ENCODE data around the gene ASXL1.
A peak's percentile ranks its signal among the peaks of the same experiment; 100 is the strongest.

Gene ASXL1

GRCh38 chr20:32466739-32467505 lies 108.8 kb downstream of the ASXL1 start:
- no peak overlapping the region for H2AK5ac ChIP-seq (ENCODE audit: low read length)
- H3K9ac ChIP-seq (ENCODE audit: low read length) = no peak overlapping the region
- no peak overlapping the region for H2BK12ac ChIP-seq (ENCODE audit: low read length)
- no peak overlapping the region for H3K4me3 ChIP-seq (ENCODE audit: low read depth, low read length)
- H3K9me3 ChIP-seq (ENCODE audit: insufficient read depth, low read depth, low read length) = no peaks in the 10 kb centered on the region
- no CpG with 5 or more reads among the region's 16 CpGs for WGBS (ENCODE audit: extremely low coverage, insufficient coverage, insufficient read length)
- no peak overlapping the region for H4K12ac ChIP-seq (ENCODE audit: low read depth, low read length)
- H3K27me3 ChIP-seq (ENCODE audit: insufficient read depth, low read length) = no peaks in the 10 kb centered on the region
- H3K14ac ChIP-seq (ENCODE audit: low read length) = no peak overlapping the region
- H3K18ac ChIP-seq (ENCODE audit: low read length) = peak overlapping the region; percentile 41
- peaks cover 62 to 75% of the 10 kb centered on the region in 2 experiments for H3K36me3 ChIP-seq (ENCODE audit: control insufficient read depth in 1 of 2, insufficient read depth in 2 of 2, low read length in 2 of 2)
- peaks cover 13 to 24% of the 10 kb centered on the region in 2 experiments for H3K4me1 ChIP-seq (ENCODE audit: control insufficient read depth in 1 of 2, insufficient read depth in 2 of 2, low read length in 2 of 2)
- no peak overlapping the region for H4K8ac ChIP-seq (ENCODE audit: low read depth, low read length)
- no peak overlapping the region for H2BK5ac ChIP-seq (ENCODE audit: low read depth, low read length, poor library complexity)
- H3K4me2 ChIP-seq (ENCODE audit: low read length) = no peak overlapping the region
- no peak overlapping the region for H4K91ac ChIP-seq (ENCODE audit: low read depth, low read length)
- H2BK120ac ChIP-seq (ENCODE audit: insufficient read depth, low read length, poor library complexity) = no peak overlapping the region
- no peak overlapping the region for H2AFZ ChIP-seq (ENCODE audit: insufficient read depth, low read length, poor library complexity)
- peaks cover 3% of the 10 kb centered on the region for H3K79me1 ChIP-seq (ENCODE audit: low read length)
- no peak overlapping the region for H3K27ac ChIP-seq (ENCODE audit: low read depth, low read length)
- H3K23ac ChIP-seq (ENCODE audit: low read length) = no peak overlapping the region
- DNase-seq = no peak
- no peaks in the 10 kb centered on the region for H3K79me2 ChIP-seq (ENCODE audit: control insufficient read depth, insufficient read depth, low read length, poor library complexity)
- H3K4ac ChIP-seq (ENCODE audit: low read depth, low read length) = no peak overlapping the region

GRCh38 chr20:32467506-32468312 lies 109.6 kb downstream of the ASXL1 start:
- H4K12ac ChIP-seq (ENCODE audit: low read depth, low read length) = no peak overlapping the region
- no CpG with 5 or more reads among the region's 12 CpGs for WGBS (ENCODE audit: extremely low coverage, insufficient coverage, insufficient read length)
- H2BK5ac ChIP-seq (ENCODE audit: low read depth, low read length, poor library complexity) = no peak overlapping the region
- H3K23ac ChIP-seq (ENCODE audit: low read length) = no peak overlapping the region
- H4K91ac ChIP-seq (ENCODE audit: low read depth, low read length) = no peak overlapping the region
- H3K79me1 ChIP-seq (ENCODE audit: low read length) = peaks cover 3% of the 10 kb centered on the region
- no peaks in the 10 kb centered on the region for H3K27me3 ChIP-seq (ENCODE audit: insufficient read depth, low read length)
- no peak overlapping the region for H2AK5ac ChIP-seq (ENCODE audit: low read length)
- H3K4me3 ChIP-seq (ENCODE audit: low read depth, low read length) = no peak overlapping the region
- H2BK120ac ChIP-seq (ENCODE audit: insufficient read depth, low read length, poor library complexity) = no peak overlapping the region
- no peak for DNase-seq
- no peak overlapping the region for H3K4me2 ChIP-seq (ENCODE audit: low read length)
- H3K27ac ChIP-seq (ENCODE audit: low read depth, low read length) = no peak overlapping the region
- no peaks in the 10 kb centered on the region for H3K9me3 ChIP-seq (ENCODE audit: insufficient read depth, low read depth, low read length)
- no peak overlapping the region for H2BK12ac ChIP-seq (ENCODE audit: low read length)
- peak overlapping the region; percentile 41 for H3K18ac ChIP-seq (ENCODE audit: low read length)
- peaks cover 13 to 24% of the 10 kb centered on the region in 2 experiments for H3K4me1 ChIP-seq (ENCODE audit: control insufficient read depth in 1 of 2, insufficient read depth in 2 of 2, low read length in 2 of 2)
- no peak overlapping the region for H2AFZ ChIP-seq (ENCODE audit: insufficient read depth, low read length, poor library complexity)
- H3K9ac ChIP-seq (ENCODE audit: low read length) = no peak overlapping the region
- no peak overlapping the region for H4K8ac ChIP-seq (ENCODE audit: low read depth, low read length)
- H3K79me2 ChIP-seq (ENCODE audit: control insufficient read depth, insufficient read depth, low read length, poor library complexity) = no peaks in the 10 kb centered on the region
- H3K4ac ChIP-seq (ENCODE audit: low read depth, low read length) = peak overlapping the region; percentile 35
- no peak overlapping the region for H3K14ac ChIP-seq (ENCODE audit: low read length)
- H3K36me3 ChIP-seq (ENCODE audit: control insufficient read depth in 1 of 2, insufficient read depth in 2 of 2, low read length in 2 of 2) = peaks cover 65 to 76% of the 10 kb centered on the region in 2 experiments

- peaks cover 13 to 24% of the 10 kb centered on the region in 2 experiments for H3K4me1 ChIP-seq (ENCODE audit: control insufficient read depth in 1 of 2, insufficient read depth in 2 of 2, low read length in 2 of 2)
- H3K36me3 ChIP-seq (ENCODE audit: control insufficient read depth in 1 of 2, insufficient read depth in 2 of 2, low read length in 2 of 2) = peaks cover 68 to 76% of the 10 kb centered on the region in 2 experiments
- H4K8ac ChIP-seq (ENCODE audit: low read depth, low read length) = no peak overlapping the region
- H3K9me3 ChIP-seq (ENCODE audit: insufficient read depth, low read depth, low read length) = no peaks in the 10 kb centered on the region
- peak overlapping the region; percentile 44 for H3K18ac ChIP-seq (ENCODE audit: low read length)
- WGBS (ENCODE audit: extremely low coverage, insufficient coverage, insufficient read length) = no CpG with 5 or more reads among the region's 6 CpGs
- no peak overlapping the region for H3K4me2 ChIP-seq (ENCODE audit: low read length)
- H3K79me2 ChIP-seq (ENCODE audit: control insufficient read depth, insufficient read depth, low read length, poor library complexity) = peaks cover 2% of the 10 kb centered on the region
- no peak for DNase-seq
- peaks cover 3% of the 10 kb centered on the region for H3K79me1 ChIP-seq (ENCODE audit: low read length)
- no peak overlapping the region for H2BK5ac ChIP-seq (ENCODE audit: low read depth, low read length, poor library complexity)
- H3K4me3 ChIP-seq (ENCODE audit: low read depth, low read length) = no peak overlapping the region
- H4K91ac ChIP-seq (ENCODE audit: low read depth, low read length) = no peak overlapping the region
- no peak overlapping the region for H4K12ac ChIP-seq (ENCODE audit: low read depth, low read length)
- no peaks in the 10 kb centered on the region for H3K27me3 ChIP-seq (ENCODE audit: insufficient read depth, low read length)
- H3K14ac ChIP-seq (ENCODE audit: low read length) = no peak overlapping the region
- no peak overlapping the region for H2BK12ac ChIP-seq (ENCODE audit: low read length)
- no peak overlapping the region for H3K27ac ChIP-seq (ENCODE audit: low read depth, low read length)
- no peak overlapping the region for H3K9ac ChIP-seq (ENCODE audit: low read length)
- no peak overlapping the region for H2BK120ac ChIP-seq (ENCODE audit: insufficient read depth, low read length, poor library complexity)
- no peak overlapping the region for H2AK5ac ChIP-seq (ENCODE audit: low read length)
- H3K23ac ChIP-seq (ENCODE audit: low read length) = no peak overlapping the region
- peak overlapping the region; percentile 35 for H3K4ac ChIP-seq (ENCODE audit: low read depth, low read length)
- no peak overlapping the region for H2AFZ ChIP-seq (ENCODE audit: insufficient read depth, low read length, poor library complexity)
Observed at GRCh38 chr20:32468313-32468640, 110.1 kb downstream of the ASXL1 start.

DNA sequence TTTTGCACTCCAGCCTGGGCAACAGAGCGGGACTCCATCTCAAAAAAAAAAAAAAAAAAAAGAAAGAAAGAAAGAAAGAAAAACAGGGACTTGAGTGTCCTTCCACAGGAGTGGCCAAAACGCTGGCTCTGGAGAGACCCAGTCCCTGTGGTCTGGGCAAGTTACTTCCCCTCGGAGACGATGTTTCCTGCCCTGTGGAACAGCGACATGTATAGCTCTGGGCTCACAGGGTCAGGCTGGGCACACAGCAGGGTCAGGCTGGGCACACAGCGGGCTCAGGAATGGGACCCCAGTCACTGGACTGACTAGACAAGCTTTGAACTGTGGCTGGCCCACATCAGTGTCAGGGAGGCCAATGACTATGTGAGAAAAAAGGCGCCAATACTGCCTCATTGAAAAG lies 110.7 kb downstream of the ASXL1 start:
- H3K18ac ChIP-seq (ENCODE audit: low read length) = peak overlapping the region; percentile 79
- H2AFZ ChIP-seq (ENCODE audit: insufficient read depth, low read length, poor library complexity) = no peak overlapping the region
- H3K14ac ChIP-seq (ENCODE audit: low read length) = no peak overlapping the region
- H2BK12ac ChIP-seq (ENCODE audit: low read length) = no peak overlapping the region
- H3K9ac ChIP-seq (ENCODE audit: low read length) = no peak overlapping the region
- peak overlapping the region; percentile 39 for H3K4ac ChIP-seq (ENCODE audit: low read depth, low read length)
- no peak overlapping the region for H2BK5ac ChIP-seq (ENCODE audit: low read depth, low read length, poor library complexity)
- H3K23ac ChIP-seq (ENCODE audit: low read length) = no peak overlapping the region
- peak overlapping the region; percentile 25 for H2AK5ac ChIP-seq (ENCODE audit: low read length)
- no peak overlapping the region for H3K4me3 ChIP-seq (ENCODE audit: low read depth, low read length)
- H4K91ac ChIP-seq (ENCODE audit: low read depth, low read length) = no peak overlapping the region
- H3K36me3 ChIP-seq (ENCODE audit: control insufficient read depth in 1 of 2, insufficient read depth in 2 of 2, low read length in 2 of 2) = peaks cover 68 to 76% of the 10 kb centered on the region in 2 experiments
- H3K79me2 ChIP-seq (ENCODE audit: control insufficient read depth, insufficient read depth, low read length, poor library complexity) = peaks cover 2% of the 10 kb centered on the region
- no peak overlapping the region for H4K12ac ChIP-seq (ENCODE audit: low read depth, low read length)
- H3K4me1 ChIP-seq (ENCODE audit: control insufficient read depth in 1 of 2, insufficient read depth in 2 of 2, low read length in 2 of 2) = peaks cover 16 to 24% of the 10 kb centered on the region in 2 experiments
- no peak overlapping the region for H2BK120ac ChIP-seq (ENCODE audit: insufficient read depth, low read length, poor library complexity)
- H3K79me1 ChIP-seq (ENCODE audit: low read length) = peaks cover 3% of the 10 kb centered on the region
- no peak overlapping the region for H4K8ac ChIP-seq (ENCODE audit: low read depth, low read length)
- peaks cover 1% of the 10 kb centered on the region for H3K9me3 ChIP-seq (ENCODE audit: insufficient read depth, low read depth, low read length)
- WGBS (ENCODE audit: extremely low coverage, insufficient coverage, insufficient read length) = no CpG with 5 or more reads among the region's 7 CpGs
- no peak overlapping the region for H3K4me2 ChIP-seq (ENCODE audit: low read length)
- no peak overlapping the region for H3K27ac ChIP-seq (ENCODE audit: low read depth, low read length)
- no peak for DNase-seq
- H3K27me3 ChIP-seq (ENCODE audit: insufficient read depth, low read length) = no peaks in the 10 kb centered on the region

Data from trophoblast cell (in vitro differentiated cells and primary cell).